ENCODE measurements around the gene KLRG1.

The KLRG1 gene

GRCh38 chr12:8987163-8987562 lies 2.2 kb upstream of the KLRG1 start:
- H3K36me3 ChIP-seq (ENCODE audit: control insufficient read depth, insufficient read depth, low read length) = no peaks in the 10 kb centered on the region
- H3K9me3 ChIP-seq (ENCODE audit: control insufficient read depth, insufficient read depth, low read length) = no peaks in the 10 kb centered on the region
- H3K4me1 ChIP-seq (ENCODE audit: control insufficient read depth, insufficient read depth, low read length) = no peaks in the 10 kb centered on the region
- no peaks in the 10 kb centered on the region for H3K27me3 ChIP-seq (ENCODE audit: control insufficient read depth, insufficient read depth, low read length)
- H3K27ac ChIP-seq (ENCODE audit: low read depth, low read length) = no peak overlapping the region
- H3K4me3 ChIP-seq (ENCODE audit: low read depth, low read length) = no peak overlapping the region
- H3K9ac ChIP-seq (ENCODE audit: low read depth, low read length) = no peak overlapping the region

GRCh38 chr12:8987685-8988084 lies 1.7 kb upstream of the KLRG1 start:
- no peaks in the 10 kb centered on the region for H3K36me3 ChIP-seq (ENCODE audit: control insufficient read depth, insufficient read depth, low read length)

GRCh38 chr12:8991371-8992345 lies 2.3 kb downstream of the KLRG1 start:
- Histone ChIP-seq H3K27ac (ENCODE audit: low read depth, low read length) (no peak overlapping the region), H3K27me3 (ENCODE audit: control insufficient read depth, insufficient read depth, low read length) (no peaks in the 10 kb centered on the region), H3K4me3 (ENCODE audit: low read depth, low read length) (no peak overlapping the region), H3K9me3 (ENCODE audit: control insufficient read depth, insufficient read depth, low read length) (no peaks in the 10 kb centered on the region), H3K4me1 (ENCODE audit: control insufficient read depth, insufficient read depth, low read length) (peaks cover 1% of the 10 kb centered on the region; the same call in 1 of the 2 replicates), H3K9ac (ENCODE audit: low read depth, low read length) (no peak overlapping the region), H3K36me3 (ENCODE audit: control insufficient read depth, insufficient read depth, low read length) (no peaks in the 10 kb centered on the region)

More at GRCh38 chr12:8987685-8988084, 1.7 kb upstream of the KLRG1 start:
- Histone ChIP-seq H3K4me3 (ENCODE audit: low read depth, low read length) (no peak overlapping the region), H3K27ac (ENCODE audit: low read depth, low read length) (no peak overlapping the region), H3K4me1 (ENCODE audit: control insufficient read depth, insufficient read depth, low read length) (no peaks in the 10 kb centered on the region), H3K9me3 (ENCODE audit: control insufficient read depth, insufficient read depth, low read length) (no peaks in the 10 kb centered on the region), H3K9ac (ENCODE audit: low read depth, low read length) (no peak overlapping the region), H3K27me3 (ENCODE audit: control insufficient read depth, insufficient read depth, low read length) (no peaks in the 10 kb centered on the region)

GRCh38 chr12:8993827-8994226 lies 4.5 kb downstream of the KLRG1 start:
- H3K4me1 ChIP-seq (ENCODE audit: control insufficient read depth, insufficient read depth, low read length) = peaks cover 7% of the 10 kb centered on the region; the same call in 1 of the 2 replicates
- no peak overlapping the region for H3K9ac ChIP-seq (ENCODE audit: low read depth, low read length)
- no peak overlapping the region for H3K27ac ChIP-seq (ENCODE audit: low read depth, low read length)
- no peak overlapping the region for H3K4me3 ChIP-seq (ENCODE audit: low read depth, low read length)
- no peaks in the 10 kb centered on the region for H3K27me3 ChIP-seq (ENCODE audit: control insufficient read depth, insufficient read depth, low read length)
- no peaks in the 10 kb centered on the region for H3K9me3 ChIP-seq (ENCODE audit: control insufficient read depth, insufficient read depth, low read length)
- no peaks in the 10 kb centered on the region for H3K36me3 ChIP-seq (ENCODE audit: control insufficient read depth, insufficient read depth, low read length)

GRCh38 chr12:8995021-8995775 lies 5.9 kb downstream of the KLRG1 start:
- Histone ChIP-seq H3K9me3 (ENCODE audit: control insufficient read depth, insufficient read depth, low read length) (no peaks in the 10 kb centered on the region), H3K27ac (ENCODE audit: low read depth, low read length) (no peak overlapping the region), H3K4me3 (ENCODE audit: low read depth, low read length) (no peak overlapping the region), H3K36me3 (ENCODE audit: control insufficient read depth, insufficient read depth, low read length) (no peaks in the 10 kb centered on the region), H3K4me1 (ENCODE audit: control insufficient read depth, insufficient read depth, low read length) (peaks cover 7% of the 10 kb centered on the region; the same call in 1 of the 2 replicates), H3K9ac (ENCODE audit: low read depth, low read length) (no peak overlapping the region), H3K27me3 (ENCODE audit: control insufficient read depth, insufficient read depth, low read length) (no peaks in the 10 kb centered on the region)

GRCh38 chr12:8996682-8997405 lies 7.5 kb downstream of the KLRG1 start:
- H3K4me1 ChIP-seq (ENCODE audit: control insufficient read depth, insufficient read depth, low read length) = peaks cover 7% of the 10 kb centered on the region; the same call in 1 of the 2 replicates
- H3K9me3 ChIP-seq (ENCODE audit: control insufficient read depth, insufficient read depth, low read length) = no peaks in the 10 kb centered on the region
- H3K27me3 ChIP-seq (ENCODE audit: control insufficient read depth, insufficient read depth, low read length) = no peaks in the 10 kb centered on the region
- H3K27ac ChIP-seq (ENCODE audit: low read depth, low read length) = no peak overlapping the region
- H3K36me3 ChIP-seq (ENCODE audit: control insufficient read depth, insufficient read depth, low read length) = no peaks in the 10 kb centered on the region
- no peak overlapping the region for H3K4me3 ChIP-seq (ENCODE audit: low read depth, low read length)
- no peak overlapping the region for H3K9ac ChIP-seq (ENCODE audit: low read depth, low read length)

GRCh38 chr12:9001233-9001632 lies 11.9 kb downstream of the KLRG1 start:
- H3K27ac ChIP-seq (ENCODE audit: low read depth, low read length) = no peak overlapping the region
- H3K36me3 ChIP-seq (ENCODE audit: control insufficient read depth, insufficient read depth, low read length) = no peaks in the 10 kb centered on the region
- no peaks in the 10 kb centered on the region for H3K9me3 ChIP-seq (ENCODE audit: control insufficient read depth, insufficient read depth, low read length)
- peaks cover 7% of the 10 kb centered on the region; the same call in 1 of the 2 replicates for H3K4me1 ChIP-seq (ENCODE audit: control insufficient read depth, insufficient read depth, low read length)
- H3K9ac ChIP-seq (ENCODE audit: low read depth, low read length) = no peak overlapping the region
- no peak overlapping the region for H3K4me3 ChIP-seq (ENCODE audit: low read depth, low read length)
- H3K27me3 ChIP-seq (ENCODE audit: control insufficient read depth, insufficient read depth, low read length) = no peaks in the 10 kb centered on the region

- no peaks in the 10 kb centered on the region for H3K9me3 ChIP-seq (ENCODE audit: control insufficient read depth, insufficient read depth, low read length)
- no peaks in the 10 kb centered on the region for H3K4me1 ChIP-seq (ENCODE audit: control insufficient read depth, insufficient read depth, low read length)
- H3K4me3 ChIP-seq (ENCODE audit: low read depth, low read length) = no peak overlapping the region
- H3K27ac ChIP-seq (ENCODE audit: low read depth, low read length) = no peak overlapping the region
- H3K36me3 ChIP-seq (ENCODE audit: control insufficient read depth, insufficient read depth, low read length) = no peaks in the 10 kb centered on the region
- H3K9ac ChIP-seq (ENCODE audit: low read depth, low read length) = no peak overlapping the region
- H3K27me3 ChIP-seq (ENCODE audit: control insufficient read depth, insufficient read depth, low read length) = no peaks in the 10 kb centered on the region
These were observed 13.0 kb downstream of the KLRG1 start for GRCh38 chr12:9002335-9002734.

GRCh38 chr12:9022592-9022991 lies 33.2 kb downstream of the KLRG1 start:
- H3K4me3 ChIP-seq (ENCODE audit: low read depth, low read length) = no peak overlapping the region

GRCh38 chr12:9024512-9024911 lies 35.2 kb downstream of the KLRG1 start:
- Histone ChIP-seq H3K4me1 (ENCODE audit: control insufficient read depth, insufficient read depth, low read length) (no peaks in the 10 kb centered on the region), H3K9me3 (ENCODE audit: control insufficient read depth, insufficient read depth, low read length) (no peaks in the 10 kb centered on the region), H3K27me3 (ENCODE audit: control insufficient read depth, insufficient read depth, low read length) (no peaks in the 10 kb centered on the region), H3K36me3 (ENCODE audit: control insufficient read depth, insufficient read depth, low read length) (no peaks in the 10 kb centered on the region), H3K4me3 (ENCODE audit: low read depth, low read length) (no peak overlapping the region), H3K27ac (ENCODE audit: low read depth, low read length) (no peak overlapping the region), H3K9ac (ENCODE audit: low read depth, low read length) (no peak overlapping the region)

More at GRCh38 chr12:9022592-9022991, 33.2 kb downstream of the KLRG1 start:
- H3K36me3 ChIP-seq (ENCODE audit: control insufficient read depth, insufficient read depth, low read length) = no peaks in the 10 kb centered on the region
- no peak overlapping the region for H3K27ac ChIP-seq (ENCODE audit: low read depth, low read length)
- no peaks in the 10 kb centered on the region for H3K27me3 ChIP-seq (ENCODE audit: control insufficient read depth, insufficient read depth, low read length)
- H3K4me1 ChIP-seq (ENCODE audit: control insufficient read depth, insufficient read depth, low read length) = no peaks in the 10 kb centered on the region
- no peak overlapping the region for H3K9ac ChIP-seq (ENCODE audit: low read depth, low read length)
- peaks cover 3% of the 10 kb centered on the region; the same call in 1 of the 2 replicates for H3K9me3 ChIP-seq (ENCODE audit: control insufficient read depth, insufficient read depth, low read length)

Data from HUES48 (cell line).